ENCODE results near the gene HMX1.

HMX1 gene

DNA sequence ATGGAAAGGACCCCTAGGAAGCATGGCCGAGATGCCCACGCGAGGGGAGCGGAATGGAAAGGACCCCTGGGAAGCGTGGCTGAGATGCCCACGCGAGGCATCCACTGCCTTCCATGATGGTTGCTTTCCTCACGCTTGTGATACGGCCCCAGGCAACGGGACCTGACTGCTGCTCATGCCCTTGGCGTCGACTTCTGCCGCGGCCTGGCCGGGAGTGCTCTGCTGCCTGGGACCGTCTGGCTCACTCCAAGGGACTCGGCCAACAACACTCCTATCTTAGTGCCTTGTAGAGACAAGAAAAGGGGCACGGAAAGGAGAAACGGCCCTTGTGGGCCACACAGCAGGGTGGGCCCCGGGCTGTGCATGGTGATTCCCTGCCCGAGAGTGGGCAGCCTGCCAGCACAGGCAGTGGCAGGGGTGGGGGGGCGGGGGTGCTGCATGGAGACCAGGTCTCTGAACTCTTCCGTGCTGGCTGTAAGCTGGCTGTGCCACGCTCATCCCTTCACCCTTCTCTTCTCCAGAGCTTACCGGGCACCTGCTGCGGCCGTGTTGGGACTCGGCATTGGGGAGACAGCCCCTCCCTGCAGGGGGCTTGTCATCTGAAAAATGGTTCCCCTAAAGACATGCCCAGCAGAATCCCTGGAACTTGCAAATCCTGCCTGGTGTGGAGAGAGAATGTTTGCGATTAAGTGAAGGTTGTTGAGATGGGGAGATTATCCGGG is 38.6 kb upstream of the HMX1 start:
- DNase-seq (ENCODE audit: low read depth in 2 of 2) = no peak

DNA sequence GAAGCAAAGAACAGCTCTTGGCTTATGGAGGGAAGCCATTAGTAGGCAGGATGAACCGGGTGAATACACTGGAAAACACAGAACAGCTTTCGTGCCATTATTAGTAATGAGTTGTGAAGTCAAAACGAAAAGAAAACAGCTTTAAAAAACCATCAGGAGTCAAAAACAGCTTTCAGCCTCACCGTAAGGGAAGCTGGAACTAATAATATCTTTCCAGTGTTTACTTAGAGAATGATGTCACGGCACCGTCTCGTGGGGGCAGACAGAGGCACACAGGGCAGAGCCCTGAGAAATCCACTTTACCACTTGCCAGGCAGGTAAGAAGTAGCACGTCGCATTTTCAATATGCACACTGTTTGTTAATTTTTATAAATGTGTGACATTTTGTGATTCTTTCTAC is 37.9 kb upstream of the HMX1 start:
- no peak for DNase-seq (ENCODE audit: low read depth in 2 of 2)

DNA sequence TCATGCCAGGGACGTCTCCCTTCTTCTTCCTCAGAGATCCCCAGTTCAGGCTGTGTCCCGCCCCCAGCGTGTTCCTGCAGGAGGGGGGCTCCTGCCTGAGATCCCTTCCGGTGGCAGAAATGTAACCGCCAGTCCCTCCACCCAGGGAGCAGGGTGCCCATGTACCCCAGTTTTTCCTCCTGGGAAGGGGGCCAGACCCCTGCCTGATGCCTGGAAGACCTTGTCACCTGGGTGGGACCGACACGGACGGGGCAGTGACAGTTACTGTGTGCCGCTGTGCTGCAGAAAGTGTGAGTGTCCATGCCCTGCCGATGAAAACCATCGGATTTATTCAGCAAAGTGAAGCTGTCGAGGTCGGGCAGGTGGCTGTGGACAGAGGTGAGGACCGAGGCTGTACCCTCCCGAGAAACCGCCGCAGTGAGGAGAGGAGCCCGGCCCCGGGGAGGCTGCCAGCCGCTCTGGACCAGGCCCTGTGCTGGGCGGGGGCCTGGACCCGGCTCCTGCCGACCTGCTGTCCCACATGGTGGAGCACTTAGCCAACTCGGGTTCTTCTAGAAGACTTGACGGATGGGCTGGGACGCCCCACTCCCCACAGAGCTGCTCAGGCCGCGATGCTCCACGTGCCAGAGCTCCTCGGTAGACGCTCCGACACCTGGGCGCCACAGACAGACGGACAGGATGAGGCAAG is 36.7 kb upstream of the HMX1 start:
- DNase-seq (ENCODE audit: low read depth in 2 of 2) = no peak

DNA sequence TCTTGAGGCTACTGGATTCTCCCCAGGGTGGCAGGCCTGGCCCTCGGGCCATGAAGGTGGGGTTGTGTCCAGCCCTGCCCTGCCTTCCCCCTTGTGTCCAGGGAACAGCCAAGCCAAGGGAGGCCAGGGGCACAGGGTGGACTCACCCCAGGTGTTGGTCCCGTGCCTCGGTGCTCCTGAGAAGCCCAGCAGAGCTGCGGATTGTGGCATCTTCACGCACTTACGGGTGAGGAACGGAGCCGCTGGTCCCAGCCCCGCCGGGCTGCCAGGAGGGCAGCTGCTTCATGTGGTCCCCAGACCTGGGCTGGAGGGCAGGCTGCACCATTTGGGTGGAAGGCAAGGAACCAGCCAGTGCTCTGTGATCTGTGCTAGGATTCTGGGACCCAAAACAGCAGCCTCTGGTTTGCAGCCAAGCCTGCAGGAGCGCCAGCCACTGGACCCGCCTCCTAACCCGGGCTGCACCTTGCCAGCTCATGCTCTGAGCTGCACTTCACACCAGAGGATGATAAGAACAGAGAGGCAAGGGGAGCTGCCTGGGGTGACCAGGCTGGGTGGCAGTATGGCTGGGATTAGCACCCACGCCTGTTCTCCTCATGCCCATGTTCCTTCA is 36.1 kb upstream of the HMX1 start:
- DNase-seq (ENCODE audit: low read depth in 2 of 2) = no peak

DNA sequence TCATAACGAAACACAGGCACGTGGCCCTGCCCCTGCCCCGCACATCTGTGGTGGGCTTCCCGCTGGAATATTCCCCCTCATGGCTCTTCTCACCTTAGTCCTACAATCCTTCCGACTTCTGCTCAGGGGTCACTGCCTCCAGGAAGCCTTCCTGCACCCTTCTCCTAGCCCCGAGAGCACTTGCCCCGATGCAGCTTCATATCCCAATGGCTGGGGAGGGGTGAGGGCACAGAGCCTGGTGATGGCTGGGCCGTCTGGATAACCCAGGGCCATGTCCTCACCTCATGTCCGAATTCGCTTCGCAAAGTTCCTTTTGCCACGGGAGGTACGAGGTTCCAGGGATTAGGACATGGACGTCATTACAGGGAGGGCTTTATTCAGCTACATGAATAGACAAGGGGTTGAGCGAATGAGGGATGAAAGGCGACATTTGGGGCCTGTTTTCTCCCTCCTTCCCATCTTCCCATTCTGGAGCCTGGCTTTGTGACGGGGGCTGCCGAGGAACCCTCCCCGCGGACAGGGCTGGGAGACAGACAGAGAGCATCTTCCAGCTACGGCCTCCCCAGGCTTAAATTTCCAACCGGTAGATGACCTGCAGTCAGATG is 35.5 kb upstream of the HMX1 start:
- DNase-seq (ENCODE audit: low read depth in 2 of 2) = no peak

DNA sequence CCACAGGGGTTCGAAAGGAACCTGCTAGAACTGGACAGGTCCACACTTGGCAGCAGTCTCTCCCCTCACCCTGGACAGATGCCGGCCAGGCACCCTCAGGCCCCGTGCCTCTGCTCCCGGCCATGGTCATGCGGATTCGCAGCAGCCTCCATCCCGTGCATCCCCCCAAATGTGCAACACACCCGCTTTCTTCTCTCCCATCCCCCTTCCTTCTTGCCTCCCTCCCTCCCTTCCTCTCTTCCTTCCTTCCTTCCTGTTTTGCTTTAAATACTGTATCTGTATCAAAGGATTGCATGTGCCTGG is 35.0 kb upstream of the HMX1 start:
- no peak for DNase-seq (ENCODE audit: low read depth in 2 of 2)

DNA sequence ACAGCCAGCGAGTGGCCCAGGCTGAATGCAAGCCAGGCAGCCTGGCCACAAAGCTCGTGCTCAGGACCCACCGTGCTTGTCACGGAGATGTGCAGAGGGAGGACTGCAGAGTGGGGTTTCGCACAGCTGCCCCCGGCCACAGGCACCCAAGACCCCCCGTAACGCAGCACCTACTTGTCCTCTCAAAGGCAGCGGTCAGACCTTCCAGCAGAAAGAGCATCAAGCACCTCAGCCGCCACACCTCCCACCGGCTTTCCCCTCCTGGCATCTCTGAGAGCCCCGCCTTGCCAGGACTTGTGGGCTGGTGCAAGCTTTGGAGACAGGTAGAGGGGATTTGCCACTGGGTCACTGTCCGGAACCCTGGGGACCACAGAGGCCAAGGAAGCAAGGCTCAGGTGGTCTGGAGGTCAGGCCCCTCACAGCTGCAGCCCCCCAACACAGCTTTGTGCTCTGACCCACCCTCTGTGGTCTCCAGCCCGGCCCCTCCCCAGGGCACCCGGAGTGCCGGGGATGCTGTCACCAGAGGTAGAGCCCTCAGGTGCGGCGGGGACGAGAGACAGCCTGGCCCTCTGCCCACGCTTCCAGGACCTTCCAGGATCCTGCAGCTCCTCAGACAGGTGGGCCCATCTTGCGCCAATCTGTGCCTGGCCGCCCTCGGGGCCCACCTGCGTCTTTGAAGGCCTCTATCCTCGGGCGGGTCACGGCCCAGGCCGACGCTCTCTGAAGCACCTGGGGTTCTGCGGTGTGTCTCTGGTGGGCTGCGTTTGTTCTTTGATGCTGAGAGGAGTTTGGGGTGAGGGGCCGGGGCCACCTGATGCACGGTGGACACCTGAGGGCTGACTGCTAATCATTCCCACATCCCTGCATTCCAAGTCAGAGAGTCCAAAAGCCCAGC is 34.4 kb upstream of the HMX1 start:
- DNase-seq (ENCODE audit: low read depth in 2 of 2) = no peak

DNA sequence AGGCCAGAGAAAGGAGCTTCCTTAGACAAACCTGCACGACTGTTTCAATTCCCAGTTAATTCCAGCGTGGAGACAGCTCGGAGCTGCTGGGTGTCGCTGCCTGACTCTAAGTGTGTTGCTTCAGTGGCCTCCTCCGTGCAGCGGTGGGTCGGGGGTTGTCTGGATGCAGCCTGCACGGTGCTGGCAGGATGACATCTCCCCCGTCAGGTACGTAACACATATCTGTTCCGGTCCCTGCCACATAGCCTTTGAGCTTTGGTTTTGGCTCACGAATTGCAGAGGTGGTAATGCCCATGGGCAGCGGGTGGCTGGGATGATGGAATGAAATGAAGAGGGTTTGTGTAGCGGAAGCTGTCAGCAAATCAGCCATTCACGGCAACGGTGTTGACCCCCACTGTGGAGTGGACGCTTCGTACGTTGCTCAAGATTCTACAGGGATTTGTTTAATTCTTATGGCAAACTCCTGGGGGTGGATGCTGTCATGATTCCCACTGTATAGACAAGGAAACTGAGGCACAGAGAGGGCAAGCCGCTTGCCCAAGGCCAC is 33.7 kb upstream of the HMX1 start:
- no peak for DNase-seq (ENCODE audit: low read depth in 2 of 2)

DNA sequence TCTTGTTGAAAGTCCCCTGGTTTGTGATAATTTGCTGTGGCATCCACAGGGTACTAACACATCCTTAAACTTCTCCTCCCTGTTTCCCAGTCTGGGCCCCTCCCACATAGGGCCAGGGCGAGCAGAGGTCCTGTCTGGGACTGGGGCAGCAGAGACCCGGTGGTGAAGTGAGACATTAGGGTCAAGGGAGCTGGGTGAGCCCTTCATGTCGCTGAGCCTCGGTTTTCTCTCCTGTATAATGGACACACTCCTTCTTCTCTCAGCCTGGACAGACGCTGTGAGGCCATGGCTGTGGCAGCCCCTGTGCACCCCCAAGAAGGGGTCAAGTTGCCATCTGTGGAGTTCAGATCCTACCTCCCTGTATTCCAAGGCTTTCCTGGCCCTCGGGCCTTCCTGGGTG is 33.0 kb upstream of the HMX1 start:
- no peak for DNase-seq (ENCODE audit: low read depth in 2 of 2)

DNA sequence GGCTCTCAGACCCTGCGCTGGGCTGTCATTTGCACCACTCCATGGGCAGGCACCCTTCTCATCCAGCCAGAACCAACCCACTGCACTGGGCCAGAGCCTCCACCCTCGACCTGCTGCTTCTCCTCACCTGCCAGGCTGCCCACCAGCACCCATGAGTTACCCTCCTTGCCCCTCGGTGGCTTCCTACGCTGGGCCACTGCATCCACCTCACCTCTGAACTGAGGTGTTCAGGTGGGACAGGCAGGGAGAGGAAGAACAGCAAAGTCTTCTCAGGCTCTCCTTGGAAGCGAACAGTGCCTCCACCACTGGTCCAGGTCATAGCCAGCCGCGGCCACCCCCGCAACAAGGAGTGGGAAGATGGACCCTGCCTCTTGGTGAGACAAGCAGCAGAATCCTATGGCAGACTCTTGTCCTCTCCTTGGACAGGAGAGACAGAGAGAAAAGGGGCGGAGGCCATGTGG is 32.4 kb upstream of the HMX1 start:
- no peak for DNase-seq (ENCODE audit: low read depth in 2 of 2)

DNA sequence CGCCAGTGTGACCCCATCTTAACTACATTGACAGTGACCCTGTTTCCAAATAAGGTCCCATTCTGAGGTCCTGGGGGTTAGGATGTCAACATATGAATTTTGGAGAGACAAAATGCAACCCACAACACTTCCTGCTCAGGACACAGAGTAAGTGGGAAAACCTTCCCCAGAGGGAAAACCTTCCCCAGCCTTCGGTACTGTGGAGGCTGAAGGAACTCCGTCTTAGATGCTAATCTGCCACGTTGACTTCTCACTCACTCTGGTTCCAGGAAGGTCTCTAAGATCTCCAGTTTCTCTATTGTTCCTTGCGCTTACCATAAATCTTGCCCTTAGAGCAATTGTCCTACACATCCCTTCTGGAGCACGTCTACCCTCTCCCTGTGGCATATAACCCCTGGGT is 29.7 kb upstream of the HMX1 start:
- DNase-seq (ENCODE audit: low read depth in 2 of 2) = no peak

DNA sequence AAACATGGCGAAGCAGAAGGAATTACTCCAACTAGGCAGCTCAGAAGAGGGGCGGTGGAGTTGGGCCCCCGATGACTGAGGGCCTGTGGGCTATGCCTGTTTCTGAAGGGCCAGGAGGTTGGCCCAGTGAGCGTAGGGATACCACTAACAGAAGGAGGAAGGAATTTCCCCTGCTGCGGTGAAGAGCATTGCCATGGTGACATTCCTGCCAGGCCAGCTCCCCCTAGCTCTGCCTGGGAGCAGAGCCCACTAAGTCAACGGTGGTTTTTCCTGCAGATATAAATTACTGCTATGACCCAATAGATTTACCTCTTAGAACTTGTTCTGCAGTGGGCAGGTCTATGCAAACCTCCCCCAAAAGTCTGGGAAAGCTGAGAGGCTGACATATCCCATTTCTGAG is 28.9 kb upstream of the HMX1 start:
- no peak for DNase-seq (ENCODE audit: low read depth in 2 of 2)

DNA sequence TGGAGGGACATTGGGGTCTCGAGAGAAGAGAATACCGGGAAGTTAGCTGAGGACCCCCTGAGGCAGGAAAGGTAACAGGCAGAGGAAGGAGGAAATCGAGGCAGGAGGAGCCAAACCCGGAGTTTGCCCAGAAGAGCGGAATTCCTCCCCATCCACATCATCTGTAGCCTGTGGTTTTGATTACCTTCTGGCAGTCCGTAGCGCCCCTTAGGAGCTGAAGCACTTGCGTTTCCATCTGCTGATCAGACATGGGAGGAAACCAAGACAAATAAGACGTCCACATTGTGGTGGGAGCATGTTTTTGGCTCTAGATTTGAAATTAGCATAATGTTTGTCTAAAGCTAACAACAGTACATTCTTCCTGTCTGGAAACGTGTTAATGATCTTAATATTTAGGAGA is 26.8 kb upstream of the HMX1 start:
- DNase-seq (ENCODE audit: low read depth in 2 of 2) = no peak

DNA sequence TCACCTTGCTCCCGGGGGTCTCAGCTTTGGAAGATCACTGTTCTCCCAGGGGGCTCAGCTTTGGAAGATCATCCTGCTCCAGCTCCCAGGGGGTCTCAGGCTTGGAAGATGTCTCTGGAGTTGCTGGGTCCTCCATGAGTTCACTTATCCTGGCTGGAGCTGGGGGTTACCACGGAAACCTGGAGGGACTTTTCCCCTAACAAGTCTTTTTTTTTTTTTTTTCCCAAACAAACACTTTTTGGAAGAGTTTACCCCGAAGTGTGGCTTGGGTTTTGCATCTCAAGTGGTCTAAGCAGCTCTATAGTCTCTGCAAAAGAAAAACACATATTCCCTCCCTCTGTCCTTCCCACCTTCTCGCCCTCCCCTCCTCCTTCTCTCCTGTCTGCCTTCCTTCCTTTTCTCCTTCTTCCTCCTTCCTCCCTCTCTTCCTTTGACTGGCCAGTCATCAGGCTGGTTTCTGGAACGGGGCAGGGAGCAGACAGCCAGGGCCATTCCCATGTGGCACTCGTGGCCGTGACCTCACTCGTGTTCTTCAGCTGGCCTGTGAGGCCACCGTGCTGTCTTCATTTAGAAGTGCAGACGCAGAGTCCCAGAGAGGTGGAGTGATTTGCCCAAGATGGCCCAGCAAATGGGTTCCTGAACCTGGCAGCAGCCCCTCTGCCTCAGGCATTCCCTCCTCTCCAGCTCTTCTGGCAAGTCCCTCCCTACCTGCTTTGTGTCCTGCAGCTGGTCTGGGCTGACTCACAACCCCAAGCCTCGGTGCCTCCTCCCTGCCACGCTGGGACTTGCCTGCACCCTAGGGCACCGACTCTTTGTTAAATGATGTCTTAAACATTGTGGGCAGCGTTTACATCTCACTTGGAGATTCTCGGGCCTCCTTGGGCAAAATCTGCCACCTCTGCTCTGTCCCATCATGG is 25.9 kb upstream of the HMX1 start:
- DNase-seq (ENCODE audit: low read depth in 2 of 2) = no peak

DNA sequence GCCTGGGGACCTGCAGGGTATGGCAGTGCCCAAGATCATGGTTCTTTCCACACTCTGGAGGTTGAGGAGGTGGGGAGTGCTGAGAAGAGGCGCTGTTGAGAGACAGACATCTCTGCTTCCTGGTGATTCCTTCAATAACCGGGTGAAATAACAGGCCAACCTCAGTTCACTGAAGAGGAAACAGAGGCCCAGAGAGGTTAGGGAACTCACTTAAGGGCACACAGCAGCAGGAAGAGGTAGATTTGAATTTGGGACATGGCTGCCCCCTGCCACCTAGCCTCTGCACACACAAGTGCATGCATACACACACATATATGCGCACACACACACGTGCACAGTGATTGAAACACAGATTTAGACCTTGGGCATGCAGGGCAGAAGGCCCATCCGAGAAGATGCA is 24.9 kb upstream of the HMX1 start:
- no peak for DNase-seq (ENCODE audit: low read depth in 2 of 2)

DNA sequence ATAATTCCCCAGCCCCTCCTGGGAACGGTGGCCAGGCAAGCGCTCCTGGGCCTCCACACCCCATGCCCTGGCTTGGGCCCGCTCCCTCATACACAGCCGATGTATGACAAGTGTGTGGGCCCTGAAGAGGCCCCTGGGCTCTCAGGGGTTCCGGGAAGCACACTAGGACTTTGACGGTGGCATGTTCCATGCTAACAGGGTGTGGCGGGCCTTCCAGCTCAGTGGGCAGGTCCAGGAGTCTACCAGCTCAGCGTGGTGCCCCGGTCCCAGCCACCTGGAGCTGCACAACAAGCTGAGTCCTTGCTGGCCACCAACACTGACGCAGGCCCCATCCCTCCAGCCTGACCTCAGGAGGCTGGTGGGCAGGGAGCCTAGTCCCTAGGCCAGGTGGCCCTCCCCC is 24.4 kb upstream of the HMX1 start:
- no peak for DNase-seq (ENCODE audit: low read depth in 2 of 2)

DNA sequence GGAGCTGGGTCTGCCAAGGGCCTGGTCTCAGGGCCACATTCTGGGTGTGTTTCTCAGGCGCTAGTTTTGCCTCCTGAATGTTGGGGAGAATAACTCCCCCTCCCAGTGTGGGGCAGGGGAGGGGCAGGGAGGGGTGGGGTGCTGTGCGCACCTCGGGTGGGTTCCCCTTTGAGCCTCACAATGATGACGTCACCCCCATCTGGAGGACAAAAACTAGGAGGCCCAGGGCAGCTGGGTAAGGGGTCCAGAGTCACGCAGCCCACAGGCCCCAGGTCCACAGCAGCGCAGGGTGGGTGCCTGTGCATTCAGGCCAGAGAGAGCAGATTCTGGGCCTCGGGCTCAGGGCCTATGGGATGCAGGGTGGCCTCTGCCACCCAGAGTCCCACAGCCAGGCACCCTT is 23.7 kb upstream of the HMX1 start:
- no peak for DNase-seq (ENCODE audit: low read depth in 2 of 2)

DNA sequence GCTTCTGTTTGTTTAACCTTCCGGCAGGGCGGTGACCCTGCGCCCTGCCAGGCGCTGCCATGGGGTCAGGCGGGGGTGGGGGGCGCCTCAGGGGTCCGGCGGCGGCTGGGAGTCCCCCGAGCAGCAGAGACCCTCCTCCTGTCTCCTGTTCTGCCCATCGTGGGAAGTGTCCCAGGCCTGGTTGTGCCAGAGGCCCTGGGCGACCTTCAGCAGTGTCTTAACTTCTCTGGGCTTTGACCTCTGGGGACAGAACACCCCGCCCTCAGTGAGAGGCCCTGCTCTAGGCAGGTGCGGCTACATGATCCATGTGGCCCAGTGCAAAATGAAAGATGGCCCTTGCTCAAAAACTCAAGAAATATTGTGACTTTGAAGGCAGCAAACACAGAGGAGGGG is 22.8 kb upstream of the HMX1 start:
- no peak for DNase-seq (ENCODE audit: low read depth in 2 of 2)

DNA sequence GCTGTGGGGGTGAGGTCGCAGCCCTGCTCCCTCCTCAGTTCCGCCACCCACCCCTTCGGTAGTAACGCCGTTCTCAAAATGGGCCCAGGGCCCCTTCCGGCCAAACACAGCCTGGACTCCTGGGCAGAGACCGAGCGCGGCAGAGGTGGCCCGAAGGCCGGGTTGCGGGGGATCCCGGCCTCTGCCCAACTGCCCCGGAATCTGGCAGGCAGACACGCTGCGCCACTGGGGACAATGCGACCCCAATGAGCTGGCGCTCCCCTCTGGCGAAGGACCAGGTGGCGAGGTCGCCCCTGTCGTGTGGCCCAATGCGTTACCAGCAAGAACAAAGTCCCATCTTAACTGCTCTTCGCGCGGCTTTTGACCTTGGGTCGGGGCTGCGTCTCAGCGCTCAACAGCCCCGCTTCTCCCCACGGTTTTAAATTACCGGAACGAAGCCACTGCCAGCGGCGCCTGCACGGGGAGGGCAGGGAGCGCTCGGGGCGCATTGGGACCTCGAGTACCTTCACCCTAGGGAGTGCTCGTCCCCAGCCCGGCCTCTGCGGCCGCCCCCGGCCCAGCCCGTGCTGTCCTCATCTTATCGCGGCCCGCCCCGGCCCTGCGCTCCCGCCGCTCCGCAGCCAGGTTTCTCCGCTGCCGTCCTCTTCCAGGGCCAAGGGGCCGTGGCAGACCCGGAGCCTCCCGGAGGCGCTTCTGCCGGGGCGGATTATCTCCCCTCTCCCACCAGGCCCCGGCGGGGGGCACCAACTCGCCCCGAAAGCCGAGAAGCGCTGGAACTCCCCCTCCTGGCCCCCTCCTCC is 22.2 kb upstream of the HMX1 start:
- DNase-seq (ENCODE audit: low read depth in 2 of 2) = no peak

DNA sequence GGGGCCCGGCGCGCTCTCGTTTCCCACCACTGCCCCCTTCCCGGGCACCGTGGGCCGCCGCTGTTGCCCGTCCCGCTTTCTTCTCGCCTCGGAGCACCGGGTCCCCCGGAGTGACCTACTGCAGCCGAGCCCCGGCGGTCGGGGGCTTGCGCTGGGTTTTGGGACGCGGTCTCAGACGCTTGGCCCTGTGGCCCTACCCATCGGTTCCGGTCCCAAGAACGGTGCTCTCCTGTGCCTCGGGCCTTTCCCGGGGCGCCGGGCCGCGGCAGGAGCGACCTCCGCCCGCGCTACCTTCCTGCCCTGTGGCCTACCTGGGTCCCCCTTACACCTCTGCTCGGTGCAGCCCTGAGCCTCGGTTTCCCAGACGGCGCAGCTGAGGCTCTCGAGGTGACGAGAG is 21.6 kb upstream of the HMX1 start:
- DNase-seq (ENCODE audit: low read depth in 2 of 2) = no peak

Data from stimulated activated CD4-positive, alpha-beta T cell treated with anti-CD3 and anti-CD28 coated beads, Interleukin-1b, Interleukin-23, amount 100 ng/mL, for 1 hour (primary cell).